Measurements from ENCODE around the gene FBXO38. TPM values are rescaled to one million over a fixed set of nuclear protein-coding genes. Genes with fewer than 3 reads are reported as not detected.
A peak's percentile ranks its signal among the peaks of the same experiment; 100 is the strongest.

FBXO38 gene
- total RNA-seq, 1 experiment from 2014 or later, result 29.4 TPM

DNA sequence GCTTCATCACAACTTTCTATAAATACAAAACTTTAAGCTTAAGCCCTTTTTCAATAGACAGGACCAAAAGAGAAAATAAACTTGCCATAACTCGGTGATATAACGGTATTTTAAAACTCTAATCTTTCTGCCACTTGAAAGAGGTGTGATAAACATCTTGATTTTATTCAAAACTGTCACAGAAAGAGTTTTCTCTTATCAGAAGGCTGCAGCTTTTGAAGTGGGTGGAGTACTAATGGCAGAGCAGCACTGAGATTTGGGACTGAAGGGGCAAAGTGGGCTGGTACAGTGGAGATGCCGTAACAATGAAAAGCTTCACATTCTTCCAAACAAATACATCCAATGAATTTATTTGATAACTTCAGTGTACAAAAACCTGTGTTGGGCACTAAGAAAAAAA lies 92.5 kb downstream of the FBXO38 start:
- H3K9me3 ChIP-seq, result no peaks in the 10 kb centered on the region
- DNase-seq, result no peak
- no peak overlapping the region for H3K4me3 ChIP-seq
- no peaks in the 10 kb centered on the region for H3K36me3 ChIP-seq
- H3K27me3 ChIP-seq, result no peaks in the 10 kb centered on the region

- DNase-seq, result no peak
- H3K4me3 ChIP-seq, result no peak overlapping the region
- no peaks in the 10 kb centered on the region for H3K9me3 ChIP-seq
- H3K27me3 ChIP-seq, result no peaks in the 10 kb centered on the region
- no peaks in the 10 kb centered on the region for H3K36me3 ChIP-seq
Observed at GRCh38 chr5:148477429-148477828, 93.7 kb downstream of the FBXO38 start.

DNA sequence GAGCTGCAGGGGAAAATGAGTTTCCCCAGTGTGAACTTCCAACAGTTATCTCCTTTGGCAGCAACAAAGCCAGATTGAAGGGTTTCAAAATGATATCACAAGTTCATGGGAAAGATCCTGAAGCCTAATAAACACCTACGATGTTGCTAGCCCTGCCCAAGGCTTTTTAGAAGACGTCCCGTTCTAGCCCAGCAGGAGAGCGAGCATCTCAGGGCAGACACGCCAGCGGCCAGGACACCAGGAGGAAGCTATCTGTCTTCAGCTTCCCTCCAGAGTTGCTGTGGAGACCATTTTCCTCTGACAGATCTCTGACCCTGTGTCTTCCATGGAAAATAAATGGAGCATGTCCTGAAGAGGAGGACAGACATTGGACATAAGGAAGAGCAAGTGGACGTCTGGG lies 98.4 kb downstream of the FBXO38 start:
- DNase-seq, result no peak
- H3K36me3 ChIP-seq, result no peaks in the 10 kb centered on the region
- no peak overlapping the region for H3K4me3 ChIP-seq
- no peaks in the 10 kb centered on the region for H3K27me3 ChIP-seq
- no peaks in the 10 kb centered on the region for H3K9me3 ChIP-seq

DNA sequence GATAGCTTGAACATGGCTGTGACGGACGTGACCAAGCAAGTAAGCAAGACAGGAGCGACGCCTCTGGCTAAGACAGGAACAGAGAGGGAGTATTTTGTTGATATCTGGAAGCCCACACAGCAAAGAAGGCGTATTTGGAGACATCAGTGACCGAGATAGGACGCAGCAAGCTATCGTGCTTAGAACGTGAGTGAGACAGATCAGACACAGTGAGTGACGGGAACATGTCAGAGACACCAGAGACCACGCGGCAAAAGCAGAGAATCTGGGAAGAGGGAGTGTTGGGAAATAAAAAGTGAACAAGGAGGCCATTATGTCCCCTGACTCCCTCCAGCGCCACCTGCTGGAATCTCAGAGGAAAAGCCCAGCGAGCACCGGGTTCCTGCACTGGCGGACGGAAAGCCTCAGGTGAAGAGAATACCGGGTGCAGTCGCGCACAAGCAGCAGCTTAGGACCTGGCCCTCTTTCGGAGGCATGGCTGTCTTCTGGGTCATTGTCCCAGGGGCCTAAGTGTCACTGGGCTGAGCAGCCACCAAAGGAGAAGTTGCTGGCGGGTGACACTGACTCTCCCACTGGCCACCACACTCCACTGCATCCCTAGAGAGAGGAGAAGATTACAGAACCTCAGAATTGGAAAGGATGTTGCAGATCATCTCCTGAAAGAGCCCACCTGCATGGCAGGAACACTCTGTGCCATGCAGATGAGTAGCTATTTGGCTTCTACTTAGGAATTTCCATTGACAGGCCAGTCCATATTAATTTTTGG lies 99.1 kb downstream of the FBXO38 start:
- Histone ChIP-seq H3K9me3 (no peaks in the 10 kb centered on the region), H3K27me3 (no peaks in the 10 kb centered on the region), H3K4me3 (no peak overlapping the region), H3K36me3 (no peaks in the 10 kb centered on the region)
- peak; percentile 29 for DNase-seq

GRCh38 chr5:148483750-148484149 lies 100.0 kb downstream of the FBXO38 start:
- DNase-seq, result no peak
- H3K36me3 ChIP-seq, result no peaks in the 10 kb centered on the region

GRCh38 chr5:148484651-148485050 lies 100.9 kb downstream of the FBXO38 start:
- DNase-seq, result no peak
- no peaks in the 10 kb centered on the region for H3K9me3 ChIP-seq
- H3K4me3 ChIP-seq, result no peak overlapping the region
- H3K36me3 ChIP-seq, result no peaks in the 10 kb centered on the region
- H3K27me3 ChIP-seq, result no peaks in the 10 kb centered on the region

More at GRCh38 chr5:148483750-148484149, 100.0 kb downstream of the FBXO38 start:
- no peak overlapping the region for H3K4me3 ChIP-seq
- H3K9me3 ChIP-seq, result no peaks in the 10 kb centered on the region
- H3K27me3 ChIP-seq, result no peaks in the 10 kb centered on the region

DNA sequence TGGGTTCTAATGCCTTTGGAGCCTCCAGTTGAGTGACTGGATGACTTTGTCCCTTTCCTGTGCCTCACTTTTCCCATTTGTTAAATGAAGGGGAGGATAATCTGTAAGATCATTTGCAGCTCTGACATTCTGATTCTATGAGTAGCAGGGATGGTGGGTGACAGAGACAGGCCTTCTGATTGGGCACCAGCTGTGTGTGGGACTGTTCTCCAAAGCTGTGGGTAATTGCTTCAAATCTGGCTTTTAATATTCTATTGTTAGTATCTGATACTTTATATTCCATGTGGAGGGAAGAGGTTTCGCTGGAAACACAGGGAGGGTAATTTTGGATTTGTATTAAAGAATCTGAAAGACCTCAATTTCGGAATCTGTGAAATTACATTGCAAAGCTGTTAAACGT lies 102.7 kb downstream of the FBXO38 start:
- no peak overlapping the region for H3K4me3 ChIP-seq
- no peaks in the 10 kb centered on the region for H3K36me3 ChIP-seq
- no peak for DNase-seq
- no peaks in the 10 kb centered on the region; the same call in 1 of the 2 replicates for H3K27me3 ChIP-seq
- H3K9me3 ChIP-seq, result no peaks in the 10 kb centered on the region

- H3K27me3 ChIP-seq, result no peaks in the 10 kb centered on the region; the same call in 1 of the 2 replicates
- H3K4me3 ChIP-seq, result no peak overlapping the region
- no peak for DNase-seq
- H3K9me3 ChIP-seq, result no peaks in the 10 kb centered on the region
- no peaks in the 10 kb centered on the region for H3K36me3 ChIP-seq
Observed at GRCh38 chr5:148488757-148489156, 105.0 kb downstream of the FBXO38 start.

DNA sequence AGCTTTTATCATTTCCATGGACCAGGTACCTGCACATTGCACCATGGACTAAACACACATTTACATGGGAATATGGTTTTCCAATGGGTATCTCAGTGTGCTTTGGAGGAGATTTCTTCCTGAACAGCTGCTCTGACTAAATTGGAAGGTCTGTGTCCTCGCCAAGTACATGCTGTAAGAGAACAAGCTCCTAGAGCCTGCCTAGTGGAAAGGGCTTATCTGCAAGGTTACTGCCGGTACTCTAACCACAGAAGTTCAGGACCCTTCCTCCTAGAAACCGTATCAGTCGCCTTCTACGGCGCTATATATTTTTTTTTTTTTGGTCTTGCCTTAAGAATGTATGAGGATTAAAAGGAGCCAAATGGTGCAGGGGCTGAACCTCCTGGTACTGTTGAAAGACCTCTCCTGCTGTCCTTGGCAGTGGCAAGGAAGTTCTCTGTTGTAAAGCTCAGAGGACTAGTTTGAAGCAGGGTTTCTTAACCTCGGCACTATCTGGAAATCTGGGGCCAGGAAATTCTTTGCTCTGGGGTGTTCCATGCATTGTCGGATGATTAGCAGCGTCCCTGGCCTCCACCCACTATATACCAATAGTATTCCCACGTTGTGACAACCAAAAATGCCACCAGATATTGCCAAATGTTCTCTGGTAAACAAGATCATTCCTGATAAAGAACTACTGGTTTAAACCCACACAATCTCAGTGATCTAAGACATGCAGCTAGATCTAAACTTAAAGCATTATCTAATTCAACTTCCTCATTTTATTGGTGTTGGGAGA lies 107.4 kb downstream of the FBXO38 start:
- Histone ChIP-seq H3K9me3 (no peaks in the 10 kb centered on the region), H3K4me3 (no peak overlapping the region), H3K36me3 (no peaks in the 10 kb centered on the region), H3K27me3 (peaks cover 2% of the 10 kb centered on the region; the same call in 1 of the 2 replicates)
- no peak for DNase-seq

- Histone ChIP-seq H3K36me3 (no peaks in the 10 kb centered on the region), H3K27me3 (peaks cover 3% of the 10 kb centered on the region; the same call in 1 of the 2 replicates), H3K4me3 (no peak overlapping the region), H3K9me3 (no peaks in the 10 kb centered on the region)
- no peak for DNase-seq
Observed at GRCh38 chr5:148491793-148492184, 108.0 kb downstream of the FBXO38 start.

DNA sequence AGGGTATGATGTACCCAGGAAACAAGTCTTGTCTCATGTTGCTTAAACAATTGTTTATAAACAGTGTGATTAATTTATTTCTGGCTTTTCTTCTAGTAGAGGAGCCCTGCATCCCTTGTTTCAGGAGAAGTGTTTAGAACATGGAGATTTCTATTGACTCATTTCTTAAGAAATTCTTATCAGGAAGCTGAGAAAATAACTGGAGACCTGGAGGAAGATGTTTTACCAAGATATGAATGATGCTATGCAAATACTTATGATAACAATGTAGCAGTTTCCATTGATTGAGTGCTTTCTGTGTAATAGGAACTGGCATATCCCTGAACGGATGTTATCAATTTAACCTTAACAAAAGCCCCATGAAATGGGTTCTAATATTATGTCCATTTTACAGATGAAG lies 108.6 kb downstream of the FBXO38 start:
- Histone ChIP-seq H3K9me3 (no peaks in the 10 kb centered on the region; the same call in 1 of the 2 replicates), H3K27me3 (peaks cover 5% of the 10 kb centered on the region; the same call in 1 of the 2 replicates), H3K4me3 (no peak overlapping the region), H3K36me3 (no peaks in the 10 kb centered on the region)
- no peak for DNase-seq

Other genes with a start within 250 kb of the FBXO38 start
- not detected in 2 replicates for gene SPINK14, start 215.4 kb upstream of the FBXO38 start, total RNA-seq (2014; rRNA removed; shearing (Covaris generic); ENCODE audit: low replicate concordance)
- gene SPINK6, start 180.9 kb upstream of the FBXO38 start, total RNA-seq (2014; rRNA removed; shearing (Covaris generic); ENCODE audit: low replicate concordance), result not detected in 2 replicates
- not detected in 2 replicates for gene MARCOL, start 145.4 kb upstream of the FBXO38 start, total RNA-seq (2014; rRNA removed; shearing (Covaris generic); ENCODE audit: low replicate concordance)
- 0.30 TPM in 1 of 2 replicates, not detected in the other for gene SPINK13, start 115.2 kb upstream of the FBXO38 start, total RNA-seq (2014; rRNA removed; shearing (Covaris generic); ENCODE audit: low replicate concordance)
- not detected in 2 replicates for gene SPINK7, start 71.5 kb upstream of the FBXO38 start, total RNA-seq (2014; rRNA removed; shearing (Covaris generic); ENCODE audit: low replicate concordance)
- not detected in 2 replicates for gene SPINK9, start 48.4 kb upstream of the FBXO38 start, total RNA-seq (2014; rRNA removed; shearing (Covaris generic); ENCODE audit: low replicate concordance)